H1 (cell line): Measurements from ENCODE around the gene SSH2. TPM values are rescaled to one million over a fixed set of nuclear protein-coding genes. Genes with fewer than 3 reads are reported as not detected.

Source experiments
- CTCF ChIA-PET: fragments of 300-600 bp; sonication (Branson Sonifier 250); formaldehyde crosslinking; loops from one replicate; lab custom pipeline; 2021; ENCODE audit not compliant: partially characterized antibody; lab: Charles Lee
- POLR2A ChIA-PET: fragments of 300-600 bp; sonication (Branson Sonifier 250); formaldehyde crosslinking; loops from one replicate; lab custom pipeline; 2021; ENCODE audit warnings: inconsistent platforms; ENCODE audit not compliant: partially characterized antibody; lab: Charles Lee
- DNase-seq, 2 experiments: peaks; one replicate each; pipeline versions ENCODE4 v3.0.0 to v3.0.0-alpha.2; 2010 to 2022; ENCODE audit warnings: low spot score in 2 of 2, low read depth in 1 of 2, mixed read lengths in 1 of 2
- FAIRE-seq: peaks from 2 replicates; lab custom pipeline; 2011; peaks lifted over from hg19 to GRCh38; lab: Jason Lieb, UNC
- H2AFZ ChIP-seq: 2 replicates; pipeline ENCODE4 v1.8.1; 2012; ENCODE audit warnings: low read length, inconsistent platforms
- H2AK5ac ChIP-seq: 2 replicates; pipeline ENCODE4 v1.6.1; 2013; ENCODE audit warnings: low read depth, low read length
- H2BK120ac ChIP-seq: replicated peaks from 2 replicates; pipeline ENCODE3; 2013; ENCODE audit warnings: low read depth, low read length, inconsistent platforms
- H2BK12ac ChIP-seq: 2 replicates; pipeline ENCODE4 v1.6.1; 2013; ENCODE audit warnings: low read depth, low read length
- H2BK15ac ChIP-seq: 2 replicates; pipeline ENCODE4 v1.6.1; 2013; ENCODE audit warnings: low read length
- H2BK20ac ChIP-seq: 2 replicates; pipeline ENCODE4 v1.6.1; 2013; ENCODE audit warnings: low read length
- H2BK5ac ChIP-seq: 2 replicates; pipeline ENCODE4 v1.6.1; 2013; ENCODE audit warnings: low read depth, low read length
- H3K14ac ChIP-seq: 2 replicates; pipeline ENCODE4 v1.6.1; 2013; ENCODE audit warnings: inconsistent platforms; ENCODE audit not compliant: insufficient read length
- H3K18ac ChIP-seq: 2 replicates; pipeline ENCODE4 v1.6.1; 2013; ENCODE audit warnings: low read length; ENCODE audit errors: extremely low read depth
- H3K23ac ChIP-seq: 2 replicates; pipeline ENCODE4 v1.6.1; 2013; ENCODE audit warnings: inconsistent platforms; ENCODE audit not compliant: insufficient read length
- H3K23me2 ChIP-seq: 2 replicates; pipeline ENCODE4 v1.6.1; 2013; ENCODE audit warnings: low read depth, low read length
- H3K27ac ChIP-seq: 2 replicates; pipeline ENCODE4 v1.6.1; 2011; ENCODE audit warnings: low read depth, low read length, inconsistent platforms
- H3K27me3 ChIP-seq, 4 experiments: replicated peaks in 1 of 4; 1 replicate in 1 of 4; 2 replicates in 3 of 4; pipeline versions ENCODE4 v1.6.1 to v1.8.1; 2011 to 2013; ENCODE audit warnings: low read length in 3 of 4, mild to moderate bottlenecking in 3 of 4, inconsistent platforms in 2 of 4, mixed read lengths in 2 of 4, moderate library complexity in 1 of 4; ENCODE audit not compliant: control insufficient read depth in 3 of 4, insufficient read depth in 3 of 4; ENCODE audit errors: extremely low read depth in 1 of 4
- H3K36me3 ChIP-seq, 4 experiments: 2 replicates each; pipeline versions ENCODE4 v1.6.1 to v1.8.1; 2011 to 2013; ENCODE audit warnings: mild to moderate bottlenecking in 4 of 4, low read length in 3 of 4, moderate library complexity in 2 of 4, control low read depth in 1 of 4, inconsistent platforms in 1 of 4; ENCODE audit not compliant: insufficient read depth in 4 of 4, control insufficient read depth in 2 of 4
- H3K4ac ChIP-seq: replicated peaks from 2 replicates; pipeline ENCODE3; 2013; ENCODE audit warnings: low read length, low read depth, mixed read lengths, inconsistent platforms; ENCODE audit not compliant: insufficient read length
- H3K4me1 ChIP-seq, 4 experiments: replicated peaks in 1 of 4; 1 replicate in 1 of 4; 2 replicates in 3 of 4; pipeline versions ENCODE4 v1.6.1 to v1.8.1; 2011 to 2013; ENCODE audit warnings: low read length in 3 of 4, inconsistent platforms in 2 of 4, mixed read lengths in 1 of 4; ENCODE audit not compliant: insufficient read depth in 4 of 4, control insufficient read depth in 3 of 4
- H3K4me2 ChIP-seq, 2 experiments: 2 replicates each; pipeline versions ENCODE4 v1.6.1 to v1.8.1; 2011 to 2013; ENCODE audit warnings: low read depth in 2 of 2, low read length in 2 of 2, control low read depth in 1 of 2, inconsistent platforms in 1 of 2, mild to moderate bottlenecking in 1 of 2; ENCODE audit not compliant: insufficient read depth in 1 of 2
- H3K4me3 ChIP-seq, 4 experiments: fragments of 200-600, 300-600 bp in 1 of 4; sonication (generic), shearing (Covaris generic), sonication (Bioruptor Twin) in 1 of 4; 2 replicates each; pipeline versions ENCODE4 v1.5.1 to v1.8.1; 2011 to 2016; ENCODE audit warnings: low read length in 4 of 4, low read depth in 3 of 4, control low read depth in 2 of 4, inconsistent platforms in 2 of 4, mild to moderate bottlenecking in 2 of 4, mixed read lengths in 1 of 4, moderate library complexity in 1 of 4; ENCODE audit not compliant: insufficient read depth in 2 of 4; ENCODE audit errors: extremely low read depth in 1 of 4
- H3K56ac ChIP-seq: replicated peaks from 2 replicates; pipeline ENCODE3; 2013; ENCODE audit warnings: low read depth, mild to moderate bottlenecking, mixed read lengths, low read length, inconsistent platforms; ENCODE audit not compliant: insufficient read length
- H3K79me1 ChIP-seq: 2 replicates; pipeline ENCODE4 v1.6.1; 2013; ENCODE audit warnings: low read depth, low read length, control low read depth
- H3K79me2 ChIP-seq, 2 experiments: 2 replicates each; pipeline versions ENCODE4 v1.6.1 to v1.8.1; 2012 to 2013; ENCODE audit warnings: low read length in 2 of 2, mild to moderate bottlenecking in 2 of 2, inconsistent platforms in 1 of 2; ENCODE audit not compliant: insufficient read depth in 2 of 2, control insufficient read depth in 1 of 2
- H3K9ac ChIP-seq, 4 experiments: replicated peaks in 1 of 4; 1 replicate in 1 of 4; 2 replicates in 3 of 4; pipeline versions ENCODE4 v1.6.1 to v1.8.1; 2011 to 2013; ENCODE audit warnings: low read depth in 3 of 4, low read length in 3 of 4, control low read depth in 2 of 4, mild to moderate bottlenecking in 2 of 4, moderate library complexity in 2 of 4, inconsistent platforms in 1 of 4; ENCODE audit errors: extremely low read depth in 1 of 4
- H3K9me3 ChIP-seq, 2 experiments: 2 replicates each; pipeline versions ENCODE4 v1.6.1 to v1.8.1; 2012 to 2013; ENCODE audit warnings: mild to moderate bottlenecking in 2 of 2, moderate library complexity in 2 of 2, control low read depth in 1 of 2, inconsistent platforms in 1 of 2, low read depth in 1 of 2, low read length in 1 of 2, mixed read lengths in 1 of 2; ENCODE audit not compliant: insufficient read depth in 2 of 2
- H4K20me1 ChIP-seq, 2 experiments: replicated peaks in 1 of 2; 2 replicates each; pipeline versions ENCODE3 to v1.8.1; 2011 to 2013; ENCODE audit warnings: inconsistent platforms in 2 of 2, low read length in 2 of 2, mild to moderate bottlenecking in 1 of 2; ENCODE audit not compliant: insufficient read depth in 2 of 2, control insufficient read depth in 1 of 2
- H4K5ac ChIP-seq: 2 replicates; pipeline ENCODE4 v1.6.1; 2013; ENCODE audit warnings: low read length, low read depth, mixed read lengths, inconsistent platforms; ENCODE audit not compliant: insufficient read length
- H4K8ac ChIP-seq: 2 replicates; pipeline ENCODE4 v1.8.0; 2013; ENCODE audit warnings: mild to moderate bottlenecking, moderate library complexity, low read length, inconsistent platforms; ENCODE audit not compliant: insufficient read depth; ENCODE audit errors: extremely low read depth
- H4K91ac ChIP-seq: replicated peaks from 2 replicates; pipeline ENCODE3; 2013; ENCODE audit warnings: low read length, mixed read lengths, inconsistent platforms; ENCODE audit not compliant: insufficient read length
- KDM1A ChIP-seq: fragments of 200-600, 300-600 bp; sonication (generic); IDR thresholded peaks from 2 replicates; pipeline ENCODE4 v1.7.1; 2016; ENCODE audit warnings: mild to moderate bottlenecking, low read length, borderline replicate concordance
- SIN3A ChIP-seq, 2 experiments: IDR thresholded peaks in 1 of 2; conservative IDR thresholded peaks in 1 of 2; 2 replicates each; pipeline ENCODE4 v1.6.1; 2011 to 2012; ENCODE audit warnings: low read length in 2 of 2, improper control_type of control experiment in 1 of 2, low read depth in 1 of 2, mild to moderate bottlenecking in 1 of 2
- WGBS, 2 experiments: shearing (Covaris generic) in 1 of 2; methylation state at CpG; one replicate each; pipeline versions ENCODE4 v1.1.6 to v1.1.7; 2013 to 2015; ENCODE audit warnings: low lambda C conversion rate in 2 of 2, mixed read lengths in 2 of 2, inconsistent platforms in 1 of 2, low coverage in 1 of 2, missing lambda C conversion rate in 1 of 2; ENCODE audit not compliant: insufficient replicate concordance in 2 of 2, insufficient coverage in 1 of 2, insufficient read length in 1 of 2; ENCODE audit errors: extremely low coverage in 1 of 2, missing lambda C conversion rate in 1 of 2; 5-methylcytosine and 5-hydroxymethylcytosine counted together
- polyA plus RNA-seq, 7 experiments: library from polyadenylated mRNA; depleted of rRNA in 3 of 7; stranded (reverse) in 5 of 7; unstranded in 2 of 7; fragments of >200 nt in 5 of 7; fragments of 200-250 nt in 2 of 7; gene quantifications; 1 replicate in 5 of 7; 2 replicates in 1 of 7; 4 replicates in 1 of 7; pipeline versions ENCODE4 v1.2.1 to v1.2.3, GENCODE V29; 2011 to 2013; ENCODE audit warnings: missing spikeins in 2 of 7, mixed read lengths in 2 of 7
- total RNA-seq: library from RNA; stranded (reverse); fragmentation: NEBNext Ultra II Directional; extraction: Animal tissue kit (Norgen Biotek cat#: 25700); gene quantifications from 2 replicates; pipeline ENCODE4 v1.2.1, GENCODE V29; 2021

The SSH2 gene
- total and polyA plus RNA-seq, 2 of the 8 experiments (the other 6 are each of a cell fraction or from before 2014, with no cell fraction given) = 5.2 to 15.9 TPM

DNA sequence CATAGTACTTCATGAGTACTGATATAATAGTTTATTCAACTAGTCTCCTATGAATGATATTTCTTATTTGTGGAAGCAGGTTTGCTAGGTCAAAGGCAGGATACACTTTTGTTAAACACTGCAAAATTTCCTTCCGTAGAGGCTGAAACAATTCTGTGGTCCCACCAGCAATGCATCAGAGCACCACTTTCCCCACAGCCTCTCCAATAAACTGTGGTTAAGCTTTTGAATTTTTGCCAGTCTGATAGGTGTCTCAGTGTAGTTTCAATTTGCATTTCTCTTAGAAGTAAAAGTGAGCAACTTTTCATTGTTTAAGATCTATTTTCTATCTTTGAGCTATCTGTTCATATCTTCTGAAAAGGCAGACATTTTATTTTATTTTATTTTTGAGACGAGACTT is 270.9 kb downstream of the SSH2 start:
- H3K23me2 ChIP-seq = no peaks in the 10 kb centered on the region
- no peak overlapping the region for H4K5ac ChIP-seq
- no peak overlapping the region for H3K9ac ChIP-seq
- H4K20me1 ChIP-seq = no peaks in the 10 kb centered on the region
- H4K91ac ChIP-seq = no peak overlapping the region
- no peak overlapping the region for H3K56ac ChIP-seq
- no peaks in the 10 kb centered on the region for H3K36me3 ChIP-seq
- TF ChIP-seq SIN3A (conservative IDR thresholded peaks at IDR 0.05 in 1 of 2, IDR thresholded peaks at IDR 0.05 in 1 of 2; ENCODE audit: low read depth in 1 of 2, low read length in 2 of 2) = no peak
- no peak for TF ChIP-seq KDM1A
- FAIRE-seq (no peak), DNase-seq (no peak)
- no peak overlapping the region for H2AFZ ChIP-seq
- no peak overlapping the region for H2BK5ac ChIP-seq
- H2BK120ac ChIP-seq = no peak overlapping the region
- H2AK5ac ChIP-seq = no peak overlapping the region
- H3K4me3 ChIP-seq = no peak overlapping the region
- H3K18ac ChIP-seq = no peak overlapping the region
- no peak overlapping the region for H2BK15ac ChIP-seq
- no peak overlapping the region for H3K4ac ChIP-seq
- no peaks in the 10 kb centered on the region for H3K79me2 ChIP-seq
- H2BK12ac ChIP-seq = no peak overlapping the region
- ChIA-PET POLR2A (no interaction called here), CTCF (interaction anchor here (1.0 kb wide), 1 partner anchor 121 kb away, joined by 3 read pairs; no protein-coding TSS in a partner anchor)
- no peak overlapping the region for H3K4me2 ChIP-seq
- no peaks in the 10 kb centered on the region for H3K9me3 ChIP-seq
- no peak overlapping the region for H2BK20ac ChIP-seq
- H3K27ac ChIP-seq = no peak overlapping the region
- no peak overlapping the region for H3K23ac ChIP-seq
- no peaks in the 10 kb centered on the region for H3K79me1 ChIP-seq
- 91% methylated on average over 2 of the region's 2 CpGs; no CpG with 5 or more reads in 1 of the 2 experiments for WGBS, 2 experiments
- H3K14ac ChIP-seq = no peak overlapping the region
- peaks cover 0 to 3% (median 0%) of the 10 kb centered on the region in 4 experiments; a peak in 1 of 7 replicates for H3K4me1 ChIP-seq
- no peaks in the 10 kb centered on the region for H3K27me3 ChIP-seq
- no peak overlapping the region for H4K8ac ChIP-seq
